Mesenteric fat pad (tissue), 1 donor: Measurements from ENCODE around the gene KIAA0586. TPM values are rescaled to one million over a fixed set of nuclear protein-coding genes. Genes with fewer than 3 reads are reported as not detected.
"Not testable (repeated sequence)": the region's sequence is repeated elsewhere in the genome, so short reads cannot be mapped to it uniquely, and the experiment has no call there.

Experiments used
- DNase-seq: peaks from one replicate; pipeline ENCODE4 v3.0.0-alpha.2; 2020; ENCODE audit warnings: low spot score
- total RNA-seq: library from RNA; stranded (reverse); fragmentation: NEBNext Ultra II Directional; extraction: Animal tissue kit (Norgen Biotek cat#: 25700); gene quantifications from one replicate; pipeline ENCODE4 v1.2.1, GENCODE V29; 2021
- donor health status: DM: yes; HTN: yes; CAD: no.

Gene KIAA0586
- total RNA-seq, 1 donor from 2014 or later: 13.3 TPM

- DNase-seq: no peak
Measured at GRCh38 chr14:58543253-58543652, 115.7 kb downstream of the KIAA0586 start.

- DNase-seq: no peak
Measured at GRCh38 chr14:58547649-58548048, 120.1 kb downstream of the KIAA0586 start.

GRCh38 chr14:58549105-58549757, 121.7 kb downstream of the KIAA0586 start:
- no peak for DNase-seq

- DNase-seq: no peak
Measured at GRCh38 chr14:58553959-58554358, 126.4 kb downstream of the KIAA0586 start.

GRCh38 chr14:58555647-58556046, 128.1 kb downstream of the KIAA0586 start:
- no peak for DNase-seq

GRCh38 chr14:58557242-58557641, 129.7 kb downstream of the KIAA0586 start:
- no peak for DNase-seq

GRCh38 chr14:58560208-58560607, 132.7 kb downstream of the KIAA0586 start:
- DNase-seq: no peak

- no peak for DNase-seq
Measured at GRCh38 chr14:58562141-58562540, 134.6 kb downstream of the KIAA0586 start.

GRCh38 chr14:58563978-58564377, 136.5 kb downstream of the KIAA0586 start:
- no peak for DNase-seq

- no peak for DNase-seq
Measured at GRCh38 chr14:58565832-58566231, 138.3 kb downstream of the KIAA0586 start.

GRCh38 chr14:58566979-58567378, 139.5 kb downstream of the KIAA0586 start:
- no peak for DNase-seq

- no peak for DNase-seq
Measured at GRCh38 chr14:58568322-58568721, 140.8 kb downstream of the KIAA0586 start.

GRCh38 chr14:58571256-58571655, 143.7 kb downstream of the KIAA0586 start:
- DNase-seq: no peak

GRCh38 chr14:58571769-58572472, 144.4 kb downstream of the KIAA0586 start:
- DNase-seq: no peak

- DNase-seq: no peak
Measured at GRCh38 chr14:58572473-58572853, 144.9 kb downstream of the KIAA0586 start.

GRCh38 chr14:58572863-58573262, 145.3 kb downstream of the KIAA0586 start:
- no peak for DNase-seq

GRCh38 chr14:58574623-58575022, 147.1 kb downstream of the KIAA0586 start:
- DNase-seq: no peak

GRCh38 chr14:58575956-58576355, 148.4 kb downstream of the KIAA0586 start:
- no peak for DNase-seq

GRCh38 chr14:58580035-58580434, 152.5 kb downstream of the KIAA0586 start:
- not testable (repeated sequence) for DNase-seq

GRCh38 chr14:58581389-58581788, 153.9 kb downstream of the KIAA0586 start:
- not testable (repeated sequence) for DNase-seq

- no peak for DNase-seq
Measured at GRCh38 chr14:58584383-58584782, 156.9 kb downstream of the KIAA0586 start.

GRCh38 chr14:58587271-58587670, 159.8 kb downstream of the KIAA0586 start:
- no peak for DNase-seq

- not testable (repeated sequence) for DNase-seq
Measured at GRCh38 chr14:58588321-58588720, 160.8 kb downstream of the KIAA0586 start.
